Epithelial cell of esophagus (primary cell): ENCODE measurements around the gene CCSER1.
"Not testable (repeated sequence)": the region's sequence is repeated elsewhere in the genome, so short reads cannot be mapped to it uniquely, and the experiment has no call there.

Source experiments
- DNase-seq: peaks from one replicate; pipeline ENCODE4 v3.0.0; 2010; ENCODE audit warnings: low read depth
- H3K4me3 ChIP-seq: 2 replicates; pipeline ENCODE4 v1.5.1; 2011; ENCODE audit warnings: mild to moderate bottlenecking, low read length, control low read depth
- TF ChIP-seq, protein P1 (sequence below): IDR thresholded peaks from 2 replicates; pipeline ENCODE4 v1.5.1; 2011; ENCODE audit warnings: low read depth, mild to moderate bottlenecking, low read length, control low read depth, inconsistent platforms; ENCODE audit not compliant: insufficient read depth; ENCODE audit errors: missing control alignments

CCSER1 gene

DNA sequence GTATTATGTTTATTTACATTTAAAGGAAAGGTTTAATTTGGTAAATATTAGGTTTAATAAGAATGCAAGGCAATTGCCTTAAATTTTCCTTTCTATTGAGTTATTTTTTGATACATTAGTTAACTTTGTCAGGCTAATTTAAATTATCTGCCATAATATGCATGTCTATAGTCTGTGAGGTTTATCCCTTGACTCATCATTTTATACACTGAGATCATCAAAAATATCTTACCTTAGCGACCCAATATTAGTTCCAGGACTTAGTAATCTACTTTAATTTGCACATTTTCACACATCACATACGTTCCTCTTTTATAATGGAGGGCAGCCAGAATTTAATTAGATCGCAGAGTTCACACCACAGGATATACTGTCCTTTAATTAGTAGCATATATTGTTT, 1177.1 kb downstream of the CCSER1 start:
- no peak for DNase-seq
- TF ChIP-seq, protein P1, sequence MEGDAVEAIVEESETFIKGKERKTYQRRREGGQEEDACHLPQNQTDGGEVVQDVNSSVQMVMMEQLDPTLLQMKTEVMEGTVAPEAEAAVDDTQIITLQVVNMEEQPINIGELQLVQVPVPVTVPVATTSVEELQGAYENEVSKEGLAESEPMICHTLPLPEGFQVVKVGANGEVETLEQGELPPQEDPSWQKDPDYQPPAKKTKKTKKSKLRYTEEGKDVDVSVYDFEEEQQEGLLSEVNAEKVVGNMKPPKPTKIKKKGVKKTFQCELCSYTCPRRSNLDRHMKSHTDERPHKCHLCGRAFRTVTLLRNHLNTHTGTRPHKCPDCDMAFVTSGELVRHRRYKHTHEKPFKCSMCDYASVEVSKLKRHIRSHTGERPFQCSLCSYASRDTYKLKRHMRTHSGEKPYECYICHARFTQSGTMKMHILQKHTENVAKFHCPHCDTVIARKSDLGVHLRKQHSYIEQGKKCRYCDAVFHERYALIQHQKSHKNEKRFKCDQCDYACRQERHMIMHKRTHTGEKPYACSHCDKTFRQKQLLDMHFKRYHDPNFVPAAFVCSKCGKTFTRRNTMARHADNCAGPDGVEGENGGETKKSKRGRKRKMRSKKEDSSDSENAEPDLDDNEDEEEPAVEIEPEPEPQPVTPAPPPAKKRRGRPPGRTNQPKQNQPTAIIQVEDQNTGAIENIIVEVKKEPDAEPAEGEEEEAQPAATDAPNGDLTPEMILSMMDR = no peak
- no peak overlapping the region for H3K4me3 ChIP-seq

DNA sequence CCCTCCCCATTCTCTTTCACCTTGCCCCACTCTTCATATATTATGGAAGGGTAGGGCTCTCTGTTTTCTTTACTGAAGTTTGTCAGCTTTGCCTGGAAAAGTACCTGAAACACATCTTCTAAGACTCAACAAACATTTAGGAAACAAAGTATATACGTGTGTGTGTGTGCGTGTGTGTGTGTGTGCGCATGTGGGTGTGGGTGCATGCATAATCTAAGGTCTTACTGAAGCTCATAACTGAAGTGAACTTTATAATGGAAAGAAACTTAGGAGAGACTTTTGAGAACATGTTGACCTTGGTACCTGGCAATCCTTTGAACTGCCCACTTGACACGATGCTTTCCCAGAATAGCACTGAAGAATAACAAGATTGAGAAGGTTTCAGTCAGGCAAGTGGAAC, 1190.2 kb downstream of the CCSER1 start:
- H3K4me3 ChIP-seq = no peak overlapping the region
- no peak for DNase-seq
- TF ChIP-seq, protein P1 = no peak

DNA sequence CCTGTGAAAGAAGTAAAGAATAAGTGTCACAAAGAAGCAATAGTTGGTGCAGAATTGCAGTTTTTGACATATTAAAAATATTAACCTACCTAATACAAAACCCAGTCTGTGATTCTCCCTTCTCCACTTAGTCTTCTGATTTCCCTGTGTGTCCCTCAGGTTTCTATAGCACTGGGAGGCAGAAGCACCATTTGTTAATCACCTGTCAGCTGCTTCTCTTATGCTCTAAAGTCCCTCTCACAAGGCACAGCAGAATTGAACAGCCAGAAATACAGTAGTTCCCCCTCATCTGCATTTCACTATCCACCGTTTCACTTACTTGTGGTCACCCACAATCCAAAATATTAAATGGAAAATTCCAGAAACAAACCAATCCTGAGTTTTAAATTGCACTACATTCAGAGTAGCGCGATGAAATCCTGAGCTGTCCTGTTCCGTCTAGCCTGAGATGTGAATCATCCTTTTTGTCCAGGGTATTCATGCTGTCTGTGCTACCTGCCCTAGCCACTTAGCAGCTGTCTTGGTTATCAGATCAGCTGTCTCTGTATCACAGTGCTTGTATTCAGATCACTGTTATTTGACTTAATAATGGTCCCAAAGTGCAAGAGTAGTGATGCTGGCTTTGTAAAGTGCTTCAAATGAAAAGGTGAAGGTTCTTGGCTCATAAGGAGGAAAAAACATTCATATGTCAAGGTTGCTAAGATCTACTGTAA, 1192.5 kb downstream of the CCSER1 start:
- TF ChIP-seq, protein P1 = no peak
- DNase-seq = peak; percentile 62
- H3K4me3 ChIP-seq = no peak overlapping the region

DNA sequence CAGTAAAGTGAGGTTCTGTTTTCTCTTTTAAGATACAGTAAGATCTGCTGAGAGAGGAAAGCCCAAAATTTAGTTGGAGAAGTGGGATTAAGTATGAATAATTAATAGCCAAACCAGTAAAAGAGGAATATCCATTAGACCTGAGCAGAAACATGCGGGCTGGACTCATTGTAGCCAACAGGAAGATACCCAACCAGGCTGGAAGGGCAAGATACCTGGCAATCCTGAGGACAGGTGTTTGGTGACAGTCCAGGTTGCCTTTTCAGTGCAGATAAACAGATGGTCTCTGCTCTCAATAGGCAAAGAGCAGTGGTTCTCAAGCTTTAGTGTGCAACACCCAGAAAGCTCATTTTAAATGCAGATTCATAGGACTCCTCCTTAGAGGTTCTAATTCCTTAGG, 1195.8 kb downstream of the CCSER1 start:
- no peak for DNase-seq
- TF ChIP-seq, protein P1 = no peak
- H3K4me3 ChIP-seq = no peak overlapping the region

DNA sequence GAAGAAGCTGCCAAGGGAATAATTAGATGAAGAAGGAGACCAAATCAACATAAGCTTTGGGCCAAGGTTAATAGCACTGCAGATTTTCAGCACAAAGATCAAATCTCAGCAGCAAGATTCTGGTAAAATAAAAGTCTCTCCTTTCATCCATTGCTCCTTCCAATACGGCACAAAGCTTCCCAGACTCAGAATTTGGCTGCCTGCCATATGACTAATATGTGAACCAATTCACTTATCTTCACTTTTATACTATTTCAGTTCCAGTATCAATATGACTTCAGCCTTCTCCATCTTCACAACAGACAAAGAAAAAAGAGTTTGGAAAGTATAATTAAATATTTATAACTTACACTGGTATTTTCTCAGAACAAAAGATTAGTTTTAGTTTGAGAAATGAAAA, 1198.3 kb downstream of the CCSER1 start:
- peak; percentile 79 for DNase-seq
- H3K4me3 ChIP-seq = no peak overlapping the region
- TF ChIP-seq, protein P1 = no peak

DNA sequence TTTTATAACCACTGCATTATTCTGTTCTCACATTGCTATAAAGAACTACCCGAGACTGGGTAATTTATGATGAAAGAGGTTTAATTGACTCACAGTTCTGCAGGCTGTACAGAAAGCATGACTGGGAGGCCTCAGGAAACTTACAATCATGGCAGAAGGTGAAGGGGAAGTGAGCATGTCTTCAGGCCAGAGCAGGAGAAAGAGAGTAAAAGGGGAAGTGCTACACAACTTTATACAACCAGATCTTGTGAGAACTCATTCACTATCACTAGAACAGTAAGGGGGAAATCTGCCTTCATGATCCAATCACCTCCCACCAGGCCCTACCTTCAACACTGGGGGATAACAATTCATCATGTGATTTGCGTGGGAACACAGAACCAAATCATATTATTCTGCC, 1199.0 kb downstream of the CCSER1 start:
- not testable (repeated sequence) for DNase-seq, H3K4me3 ChIP-seq

DNA sequence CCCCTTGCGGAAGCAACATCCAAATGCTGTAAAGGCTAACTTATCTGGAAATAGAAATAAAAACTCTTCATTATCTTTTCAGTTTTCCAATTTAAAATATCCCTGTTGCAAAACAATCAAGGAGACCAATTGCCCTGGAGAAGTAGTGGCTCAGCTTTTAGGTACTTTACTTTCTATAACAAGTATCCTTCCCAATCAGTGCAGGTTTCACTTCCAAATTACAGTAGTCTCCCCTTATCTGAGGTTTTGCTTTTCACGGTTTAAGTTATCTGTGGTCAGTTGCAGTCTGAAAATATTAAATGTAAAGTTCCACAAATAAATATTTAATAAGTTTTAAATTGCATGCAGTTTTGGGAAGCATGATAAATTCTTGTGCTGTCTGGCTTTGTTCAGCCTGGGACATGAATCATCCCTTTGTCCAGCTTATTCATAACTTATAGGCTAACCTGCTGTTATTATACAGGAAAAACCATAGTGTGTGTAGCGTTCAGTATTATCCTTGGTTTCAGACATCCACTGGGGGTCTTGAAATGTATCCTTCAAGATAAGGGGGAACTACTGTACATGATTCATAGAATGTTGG, 1203.5 kb downstream of the CCSER1 start:
- DNase-seq = peak; percentile 50
- TF ChIP-seq, protein P1 = no peak

More for the DNA sequence above, 1203.5 kb downstream of the CCSER1 start:
- no peak overlapping the region for H3K4me3 ChIP-seq
